Measurements from ENCODE around the gene CPLANE1. TPM values are rescaled to one million over a fixed set of nuclear protein-coding genes. Genes with fewer than 3 reads are reported as not detected.

Gene CPLANE1
- total RNA-seq, 4 donors from 2014 or later, result 18.1 to 67.7 (median 24.2) TPM

DNA sequence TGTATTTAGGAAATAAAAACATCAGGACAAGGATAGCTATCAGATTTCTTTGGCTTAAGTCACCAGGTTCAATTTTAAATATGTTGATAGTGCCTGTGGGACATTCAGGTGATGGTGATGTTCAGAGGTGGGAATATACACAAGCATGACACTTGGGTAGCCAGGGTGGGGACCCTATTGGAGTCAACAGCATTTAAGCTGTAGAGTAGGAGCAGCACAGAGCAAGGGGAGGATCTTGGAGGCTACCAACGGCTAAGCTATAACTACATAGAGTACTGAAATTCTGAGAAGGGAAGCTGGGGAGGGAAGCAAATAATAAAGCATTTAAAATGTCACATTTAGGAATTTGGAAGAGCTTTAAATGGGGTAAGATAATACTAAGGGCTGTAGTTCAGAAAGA is 177.7 kb downstream of the CPLANE1 start:
- intact Hi-C loops (cut with DNase I; ENCODE audit: low total_unique reads), result no loop called here
- Histone ChIP-seq H3K27ac (no peak overlapping the region), H3K4me3 (no peak overlapping the region), H3K27me3 (no peaks in the 10 kb centered on the region), H3K9me3 (no peaks in the 10 kb centered on the region), H3K4me1 (no peaks in the 10 kb centered on the region), H3K36me3 (no peaks in the 10 kb centered on the region)
- TF ChIP-seq, protein P1, sequence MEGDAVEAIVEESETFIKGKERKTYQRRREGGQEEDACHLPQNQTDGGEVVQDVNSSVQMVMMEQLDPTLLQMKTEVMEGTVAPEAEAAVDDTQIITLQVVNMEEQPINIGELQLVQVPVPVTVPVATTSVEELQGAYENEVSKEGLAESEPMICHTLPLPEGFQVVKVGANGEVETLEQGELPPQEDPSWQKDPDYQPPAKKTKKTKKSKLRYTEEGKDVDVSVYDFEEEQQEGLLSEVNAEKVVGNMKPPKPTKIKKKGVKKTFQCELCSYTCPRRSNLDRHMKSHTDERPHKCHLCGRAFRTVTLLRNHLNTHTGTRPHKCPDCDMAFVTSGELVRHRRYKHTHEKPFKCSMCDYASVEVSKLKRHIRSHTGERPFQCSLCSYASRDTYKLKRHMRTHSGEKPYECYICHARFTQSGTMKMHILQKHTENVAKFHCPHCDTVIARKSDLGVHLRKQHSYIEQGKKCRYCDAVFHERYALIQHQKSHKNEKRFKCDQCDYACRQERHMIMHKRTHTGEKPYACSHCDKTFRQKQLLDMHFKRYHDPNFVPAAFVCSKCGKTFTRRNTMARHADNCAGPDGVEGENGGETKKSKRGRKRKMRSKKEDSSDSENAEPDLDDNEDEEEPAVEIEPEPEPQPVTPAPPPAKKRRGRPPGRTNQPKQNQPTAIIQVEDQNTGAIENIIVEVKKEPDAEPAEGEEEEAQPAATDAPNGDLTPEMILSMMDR (IDR thresholded peaks at IDR 0.05), result no peak
- TF ChIP-seq POLR2A (IDR thresholded peaks at IDR 0.05), result no peak
- TF ChIP-seq EP300 (IDR thresholded peaks at IDR 0.05; ENCODE audit: low read depth), result no peak
- in situ Hi-C loops (cut with MboI; ENCODE audit: low pct_ligation_motif_present in 1 of 4, low pct_unique_long_range_greater_than_20kb in 1 of 4, low sequenced_read_pairs in 3 of 4), result no loop called here
- DNase-seq, result no peak
- 60 to 91% methylated on average over 1 of the region's 1 CpG for WGBS, 2 donors (ENCODE audit: low coverage in 1 of 2)

DNA sequence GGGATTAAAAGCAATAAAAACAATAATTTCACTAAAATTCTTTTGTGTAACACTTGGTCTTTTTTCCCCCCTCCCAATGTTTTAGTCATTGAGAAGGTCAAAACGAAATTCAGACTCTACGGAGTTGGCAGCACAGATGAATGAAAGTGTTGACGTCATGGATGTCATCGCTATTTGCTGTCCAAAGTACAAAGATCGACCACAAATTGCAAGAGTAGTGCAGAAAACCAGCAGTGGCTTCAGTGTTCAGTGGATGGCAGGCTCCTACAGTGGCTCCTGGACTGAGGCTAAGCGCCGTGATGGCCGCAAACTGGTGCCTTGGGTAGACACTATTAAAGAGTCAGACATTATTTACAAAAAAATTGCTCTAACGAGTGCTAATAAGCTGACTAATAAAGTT is 184.7 kb downstream of the CPLANE1 start:
- intact Hi-C loops (cut with DNase I; ENCODE audit: low total_unique reads), result no loop called here
- no peak for DNase-seq
- H3K36me3 ChIP-seq, result peaks cover 0 to 64% (median 26%) of the 10 kb centered on the region in 4 donors
- TF ChIP-seq POLR2A (IDR thresholded peaks at IDR 0.05), result no peak
- no peak for TF ChIP-seq EP300 (IDR thresholded peaks at IDR 0.05; ENCODE audit: low read depth)
- TF ChIP-seq POLR2AphosphoS5 (IDR thresholded peaks at IDR 0.05), result no peak
- TF ChIP-seq, protein P1 (IDR thresholded peaks at IDR 0.05), result no peak
- in situ Hi-C loops (cut with MboI; ENCODE audit: low pct_ligation_motif_present in 1 of 4, low pct_unique_long_range_greater_than_20kb in 1 of 4, low sequenced_read_pairs in 3 of 4), result no loop called here
- H3K27ac ChIP-seq, result no peak overlapping the region
- 86 to 90% methylated on average over 8 to 9 of the region's 9 CpGs for WGBS, 2 donors (ENCODE audit: low coverage in 1 of 2)
- H3K4me1 ChIP-seq, result no peaks in the 10 kb centered on the region
- H3K4me3 ChIP-seq, result no peak overlapping the region
- H3K9me3 ChIP-seq, result no peaks in the 10 kb centered on the region
- H3K27me3 ChIP-seq, result no peaks in the 10 kb centered on the region

DNA sequence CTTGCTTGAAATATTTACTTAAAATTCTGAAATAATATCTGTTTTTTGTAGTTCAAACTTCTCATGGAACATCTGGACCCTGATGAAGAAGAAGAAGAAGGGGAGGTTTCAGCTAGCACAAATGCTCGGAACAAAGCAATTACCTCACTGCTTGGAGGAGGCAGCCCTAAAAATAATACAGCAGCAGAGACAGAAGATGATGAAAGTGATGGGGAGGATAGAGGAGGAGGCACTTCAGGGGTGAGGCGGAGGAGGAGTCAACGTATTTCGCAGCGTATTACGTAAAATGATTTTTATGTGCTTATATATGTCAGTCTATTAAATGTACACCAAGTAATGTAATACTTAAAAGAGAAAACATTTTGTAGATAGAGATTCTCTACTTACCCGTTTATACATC is 185.4 kb downstream of the CPLANE1 start:
- intact Hi-C loops (cut with DNase I; ENCODE audit: low total_unique reads), result no loop called here
- no peak for DNase-seq
- Histone ChIP-seq H3K27me3 (no peaks in the 10 kb centered on the region), H3K4me3 (no peak overlapping the region), H3K4me1 (no peaks in the 10 kb centered on the region), H3K36me3 (peaks cover 0 to 71% (median 30%) of the 10 kb centered on the region in 4 donors), H3K9me3 (no peaks in the 10 kb centered on the region), H3K27ac (no peak overlapping the region)
- TF ChIP-seq, protein P1 (IDR thresholded peaks at IDR 0.05), result no peak
- TF ChIP-seq EP300 (IDR thresholded peaks at IDR 0.05; ENCODE audit: low read depth) (no peak), POLR2AphosphoS5 (IDR thresholded peaks at IDR 0.05) (no peak), POLR2A (IDR thresholded peaks at IDR 0.05) (no peak)
- 96 to 100% methylated on average over 7 of the region's 7 CpGs for WGBS, 2 donors (ENCODE audit: low coverage in 1 of 2)
- in situ Hi-C loops (cut with MboI; ENCODE audit: low pct_ligation_motif_present in 1 of 4, low pct_unique_long_range_greater_than_20kb in 1 of 4, low sequenced_read_pairs in 3 of 4), result no loop called here

DNA sequence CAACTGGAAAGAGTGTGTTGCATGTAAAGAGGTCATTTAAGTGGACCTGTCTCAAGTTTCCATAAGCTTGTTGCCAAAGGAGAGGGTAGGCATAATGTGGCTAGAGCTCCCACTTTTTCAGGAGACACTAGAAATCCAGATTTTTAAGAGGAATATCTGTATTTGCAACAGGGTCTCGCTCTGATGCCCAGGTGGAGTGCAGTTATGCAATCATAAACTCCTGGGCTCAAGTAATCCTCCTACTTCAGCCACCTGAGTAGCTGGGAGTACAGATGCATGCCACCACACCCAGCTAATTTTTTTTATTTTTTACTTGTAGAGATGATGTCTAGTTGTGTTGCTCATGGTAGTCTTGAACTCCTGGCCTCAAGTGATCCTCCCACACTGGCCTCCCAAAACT is 189.1 kb downstream of the CPLANE1 start:
- no peak for TF ChIP-seq EP300 (IDR thresholded peaks at IDR 0.05; ENCODE audit: low read depth)
- TF ChIP-seq, protein P1 (IDR thresholded peaks at IDR 0.05), result no peak
- TF ChIP-seq POLR2AphosphoS5 (IDR thresholded peaks at IDR 0.05), result no peak
- TF ChIP-seq POLR2A (IDR thresholded peaks at IDR 0.05), result no peak
- H3K27ac ChIP-seq, result no peak overlapping the region
- no peak overlapping the region for H3K4me3 ChIP-seq
- WGBS, 2 donors (ENCODE audit: low coverage in 1 of 2), result 100% methylated on average over 1 of the region's 1 CpG; no CpG with 5 or more reads in 1 of the 2 donors
- H3K4me1 ChIP-seq, result no peaks in the 10 kb centered on the region
- H3K36me3 ChIP-seq, result peaks cover 0 to 76% (median 28%) of the 10 kb centered on the region in 4 donors
- H3K27me3 ChIP-seq, result no peaks in the 10 kb centered on the region
- H3K9me3 ChIP-seq, result no peaks in the 10 kb centered on the region
- in situ Hi-C loops (cut with MboI; ENCODE audit: low pct_ligation_motif_present in 1 of 4, low pct_unique_long_range_greater_than_20kb in 1 of 4, low sequenced_read_pairs in 3 of 4) (no loop called here), intact Hi-C loops (cut with DNase I; ENCODE audit: low total_unique reads) (no loop called here)
- no peak for DNase-seq

Data from transverse colon (tissue), 4 donors.